Type B pancreatic cell (in vitro differentiated cells): ENCODE data around the gene CYP51A1. TPM values are rescaled to one million over a fixed set of nuclear protein-coding genes. Genes with fewer than 3 reads are reported as not detected.
"Not testable (repeated sequence)": the region's sequence is repeated elsewhere in the genome, so short reads cannot be mapped to it uniquely, and the experiment has no call there.

Experiments used
- DNase-seq: peaks from one replicate; pipeline ENCODE4 v3.0.0; 2021; ENCODE audit warnings: mixed read lengths; ENCODE audit not compliant: unreplicated experiment; ENCODE audit errors: extremely low spot score
- H3K27ac Mint-ChIP-seq: 2 replicates; pipeline ENCODE4 v1.8.0; 2021; ENCODE audit warnings: mild to moderate bottlenecking, mixed read lengths
- H3K27me3 Mint-ChIP-seq: 2 replicates; pipeline ENCODE4 v1.8.0; 2021; ENCODE audit warnings: mixed read lengths
- H3K36me3 Mint-ChIP-seq: 2 replicates; pipeline ENCODE4 v1.8.0; 2021; ENCODE audit warnings: mixed read lengths
- H3K4me1 Mint-ChIP-seq: one replicate; pipeline ENCODE4 v1.8.0; 2021; ENCODE audit warnings: mixed read lengths; ENCODE audit not compliant: unreplicated experiment
- H3K4me3 Mint-ChIP-seq: 2 replicates; pipeline ENCODE4 v1.8.0; 2021; ENCODE audit warnings: mild to moderate bottlenecking, mixed read lengths
- H3K9me3 Mint-ChIP-seq: 2 replicates; pipeline ENCODE4 v1.8.0; 2021; ENCODE audit warnings: mixed read lengths
- total RNA-seq: library from RNA; stranded (reverse); gene quantifications from 2 replicates; pipeline ENCODE4 v1.2.1, GENCODE V29; 2021; ENCODE audit warnings: low replicate concordance
- TF ChIP-seq, protein P1 (sequence below): fragments of 200-600 bp; sonication (generic); conservative IDR thresholded peaks from 2 replicates; pipeline ENCODE4 v1.5.0; 2021; ENCODE audit warnings: antibody characterized with exemption, mild to moderate bottlenecking

Gene CYP51A1
- total RNA-seq, 1 donor from 2014 or later, result 82.8 TPM

GRCh38 chr7:92088266-92088665 lies 46.0 kb downstream of the CYP51A1 start:
- TF ChIP-seq, protein P1, sequence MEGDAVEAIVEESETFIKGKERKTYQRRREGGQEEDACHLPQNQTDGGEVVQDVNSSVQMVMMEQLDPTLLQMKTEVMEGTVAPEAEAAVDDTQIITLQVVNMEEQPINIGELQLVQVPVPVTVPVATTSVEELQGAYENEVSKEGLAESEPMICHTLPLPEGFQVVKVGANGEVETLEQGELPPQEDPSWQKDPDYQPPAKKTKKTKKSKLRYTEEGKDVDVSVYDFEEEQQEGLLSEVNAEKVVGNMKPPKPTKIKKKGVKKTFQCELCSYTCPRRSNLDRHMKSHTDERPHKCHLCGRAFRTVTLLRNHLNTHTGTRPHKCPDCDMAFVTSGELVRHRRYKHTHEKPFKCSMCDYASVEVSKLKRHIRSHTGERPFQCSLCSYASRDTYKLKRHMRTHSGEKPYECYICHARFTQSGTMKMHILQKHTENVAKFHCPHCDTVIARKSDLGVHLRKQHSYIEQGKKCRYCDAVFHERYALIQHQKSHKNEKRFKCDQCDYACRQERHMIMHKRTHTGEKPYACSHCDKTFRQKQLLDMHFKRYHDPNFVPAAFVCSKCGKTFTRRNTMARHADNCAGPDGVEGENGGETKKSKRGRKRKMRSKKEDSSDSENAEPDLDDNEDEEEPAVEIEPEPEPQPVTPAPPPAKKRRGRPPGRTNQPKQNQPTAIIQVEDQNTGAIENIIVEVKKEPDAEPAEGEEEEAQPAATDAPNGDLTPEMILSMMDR, result no peak
- Mint-ChIP-seq H3K27ac (no peak overlapping the region), H3K4me3 (no peak overlapping the region), H3K4me1 (no peaks in the 10 kb centered on the region), H3K27me3 (no peaks in the 10 kb centered on the region), H3K9me3 (no peaks in the 10 kb centered on the region), H3K36me3 (peaks cover 58% of the 10 kb centered on the region)
- no peak for DNase-seq

GRCh38 chr7:92083922-92084321 lies 50.4 kb downstream of the CYP51A1 start:
- peaks cover 48% of the 10 kb centered on the region for H3K36me3 Mint-ChIP-seq
- H3K4me3 Mint-ChIP-seq, H3K27ac Mint-ChIP-seq, H3K9me3 Mint-ChIP-seq, H3K4me1 Mint-ChIP-seq, H3K27me3 Mint-ChIP-seq, DNase-seq: not testable (repeated sequence)

- peak overlapping the region; percentile 96 for H3K27ac Mint-ChIP-seq
- no peaks in the 10 kb centered on the region for H3K27me3 Mint-ChIP-seq
- peaks cover 3% of the 10 kb centered on the region for H3K9me3 Mint-ChIP-seq
- H3K36me3 Mint-ChIP-seq, result peaks cover 46% of the 10 kb centered on the region
- peak overlapping the region; percentile 66 for H3K4me3 Mint-ChIP-seq
- H3K4me1 Mint-ChIP-seq, result no peaks in the 10 kb centered on the region
- DNase-seq, result no peak
- TF ChIP-seq, protein P1, result no peak
Measured at GRCh38 chr7:92076509-92076908, 57.8 kb downstream of the CYP51A1 start.

GRCh38 chr7:92075455-92076158 lies 58.7 kb downstream of the CYP51A1 start:
- H3K4me3 Mint-ChIP-seq, result no peak overlapping the region
- H3K4me1 Mint-ChIP-seq, result no peaks in the 10 kb centered on the region
- H3K27ac Mint-ChIP-seq, result peak overlapping the region; percentile 53
- TF ChIP-seq, protein P1, result no peak
- H3K36me3 Mint-ChIP-seq, result peaks cover 51% of the 10 kb centered on the region
- H3K9me3 Mint-ChIP-seq, result peaks cover 3% of the 10 kb centered on the region
- no peaks in the 10 kb centered on the region for H3K27me3 Mint-ChIP-seq
- DNase-seq, result no peak

GRCh38 chr7:92072708-92073107 lies 61.6 kb downstream of the CYP51A1 start:
- DNase-seq, result no peak
- Mint-ChIP-seq H3K27me3 (no peaks in the 10 kb centered on the region), H3K27ac (no peak overlapping the region), H3K9me3 (peaks cover 3% of the 10 kb centered on the region), H3K4me1 (no peaks in the 10 kb centered on the region), H3K36me3 (peaks cover 58% of the 10 kb centered on the region), H3K4me3 (no peak overlapping the region)
- TF ChIP-seq, protein P1, result no peak

GRCh38 chr7:92072121-92072520 lies 62.2 kb downstream of the CYP51A1 start:
- Mint-ChIP-seq H3K9me3 (peaks cover 3% of the 10 kb centered on the region), H3K36me3 (peaks cover 60% of the 10 kb centered on the region), H3K27me3 (no peaks in the 10 kb centered on the region), H3K4me3 (no peak overlapping the region), H3K4me1 (no peaks in the 10 kb centered on the region), H3K27ac (no peak overlapping the region)
- DNase-seq, result no peak
- TF ChIP-seq, protein P1, result no peak
